GM18498 (cell line): ENCODE measurements around the gene PWWP3B.
"Not testable (repeated sequence)": the region's sequence is repeated elsewhere in the genome, so short reads cannot be mapped to it uniquely, and the experiment has no call there.

ENCODE experiments used
- ATAC-seq: cut with Tn5 transposase; IDR thresholded peaks from one replicate; pipeline ENCODE4 v1.9.1; 2021; ENCODE audit warnings: mild to moderate bottlenecking, moderate library complexity; ENCODE audit not compliant: unreplicated experiment

The PWWP3B gene

DNA sequence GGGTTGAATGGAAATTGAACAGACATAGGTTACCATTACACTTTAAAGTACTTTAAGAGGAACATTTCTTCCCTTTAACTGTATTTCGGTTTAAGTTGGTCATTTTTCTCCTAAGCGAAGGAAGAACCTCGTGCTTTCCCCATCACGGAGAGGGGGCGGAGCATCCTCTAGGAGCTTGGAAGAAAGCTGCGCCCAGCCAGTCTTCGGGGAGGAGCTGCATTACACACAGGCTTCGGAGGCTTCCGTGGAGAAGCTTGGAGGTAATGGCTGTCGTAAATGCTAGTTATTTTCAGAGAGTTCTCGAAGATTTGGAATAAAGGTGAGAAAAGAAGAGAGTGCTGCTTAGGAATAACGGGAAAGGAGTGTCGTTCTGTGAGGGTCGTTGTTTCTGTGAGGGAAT, at the start of gene PWWP3B:
Gene PWWP3B, plus strand, starts transcription at position 199 of the 400 bp plus-strand sequence. CDS start 37,128 bp downstream, outside the sequence.
- no peak for ATAC-seq

GRCh38 chrX:106139048-106139447, 29.1 kb upstream of the PWWP3B start:
- no peak for ATAC-seq

- no peak for ATAC-seq
Observed at GRCh38 chrX:106144755-106145639, 23.1 kb upstream of the PWWP3B start.

DNA sequence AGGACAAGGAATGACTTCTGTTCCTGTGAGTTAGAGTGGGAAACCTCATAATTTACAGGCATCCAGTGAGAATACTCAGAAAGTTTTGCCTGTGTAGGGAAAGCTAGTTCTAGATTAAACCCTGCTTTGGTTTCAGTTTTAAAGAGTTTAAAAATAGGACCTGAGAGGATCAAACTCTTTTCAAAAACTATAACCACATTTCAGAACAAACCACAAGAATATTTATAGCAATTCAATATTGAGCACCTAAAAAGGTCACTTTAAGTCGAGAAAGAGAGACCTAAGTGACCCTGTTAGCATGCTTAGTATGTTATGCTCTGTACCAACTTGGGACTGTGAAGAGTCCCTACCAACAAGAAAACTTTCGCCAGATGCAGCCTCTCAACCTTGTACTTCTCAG, 17.4 kb upstream of the PWWP3B start:
- peak; percentile 69 for ATAC-seq

- no peak for ATAC-seq
Observed at GRCh38 chrX:106159861-106160282, 8.2 kb upstream of the PWWP3B start.

DNA sequence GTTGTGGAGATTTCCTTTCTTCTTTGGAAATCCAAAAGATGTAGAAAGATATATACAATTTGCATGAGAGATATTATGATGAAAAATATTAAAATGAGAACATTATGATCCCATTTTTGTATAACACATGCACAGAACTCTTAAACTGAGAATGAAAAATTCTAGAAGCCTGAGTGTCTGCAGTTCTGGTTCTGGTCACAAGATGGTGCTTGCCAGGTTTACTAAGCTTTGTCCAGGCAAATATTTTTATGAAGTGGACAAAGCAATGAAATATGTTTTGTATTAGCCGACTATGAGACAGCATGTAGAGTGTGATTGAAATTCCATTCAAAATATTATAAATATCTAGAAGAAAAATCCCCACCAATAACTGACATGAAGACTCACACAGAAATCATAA, 2.2 kb downstream of the PWWP3B start:
- no peak for ATAC-seq

DNA sequence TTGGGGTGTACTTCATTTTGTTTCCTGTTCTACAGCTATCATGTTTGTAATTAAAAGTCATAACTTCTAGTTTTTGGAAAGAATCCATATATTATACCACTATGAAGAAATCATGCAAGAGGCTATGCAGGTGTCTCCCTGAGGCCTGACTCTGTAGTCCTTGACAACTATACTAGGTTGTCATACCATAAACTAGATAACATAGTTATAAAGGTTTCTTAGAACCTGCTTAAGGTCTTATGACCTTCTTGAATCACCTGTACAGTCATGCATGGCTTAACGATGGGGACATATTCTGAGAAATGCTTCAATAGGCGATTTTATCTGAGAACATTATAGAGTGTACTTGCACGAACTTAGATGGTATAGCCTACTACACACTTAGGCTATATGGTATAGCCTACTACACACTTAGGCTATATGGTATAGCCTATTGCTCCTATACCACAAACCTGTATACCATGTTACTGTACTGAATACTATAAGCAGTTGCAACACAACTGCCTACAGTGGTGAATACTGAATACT, 3.3 kb downstream of the PWWP3B start:
- ATAC-seq = no peak

- ATAC-seq = no peak
Observed at GRCh38 chrX:106177106-106177981, 9.2 kb downstream of the PWWP3B start.

- ATAC-seq = no peak
Observed at GRCh38 chrX:106177982-106178321, 9.8 kb downstream of the PWWP3B start.

GRCh38 chrX:106178826-106179225, 10.7 kb downstream of the PWWP3B start:
- ATAC-seq = no peak

GRCh38 chrX:106183685-106184084, 15.6 kb downstream of the PWWP3B start:
- ATAC-seq = not testable (repeated sequence)

GRCh38 chrX:106201502-106202178, 33.5 kb downstream of the PWWP3B start:
- ATAC-seq = no peak

GRCh38 chrX:106203315-106203714, 35.2 kb downstream of the PWWP3B start:
- no peak for ATAC-seq

DNA sequence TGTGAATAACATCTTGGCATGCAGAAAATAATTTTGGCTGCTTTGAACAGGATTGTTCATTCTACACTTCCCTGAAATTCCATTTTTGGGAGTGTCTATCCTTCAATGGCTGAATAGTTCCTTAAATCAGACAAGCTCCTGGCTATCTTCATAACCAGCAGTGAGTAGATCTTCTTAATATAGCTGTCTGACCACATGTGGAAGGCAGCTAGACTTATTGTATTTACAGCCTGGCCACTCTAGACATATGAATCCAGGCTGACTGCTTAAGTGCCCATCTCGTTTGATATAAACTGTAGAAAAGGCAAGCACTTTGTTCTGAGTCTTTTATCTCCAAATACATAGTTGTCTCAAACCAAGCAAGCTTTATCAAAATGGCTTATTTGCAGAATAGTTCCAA, 40.0 kb downstream of the PWWP3B start:
- ATAC-seq = no peak
